ENCODE data around the gene LMNTD1.

DNA sequence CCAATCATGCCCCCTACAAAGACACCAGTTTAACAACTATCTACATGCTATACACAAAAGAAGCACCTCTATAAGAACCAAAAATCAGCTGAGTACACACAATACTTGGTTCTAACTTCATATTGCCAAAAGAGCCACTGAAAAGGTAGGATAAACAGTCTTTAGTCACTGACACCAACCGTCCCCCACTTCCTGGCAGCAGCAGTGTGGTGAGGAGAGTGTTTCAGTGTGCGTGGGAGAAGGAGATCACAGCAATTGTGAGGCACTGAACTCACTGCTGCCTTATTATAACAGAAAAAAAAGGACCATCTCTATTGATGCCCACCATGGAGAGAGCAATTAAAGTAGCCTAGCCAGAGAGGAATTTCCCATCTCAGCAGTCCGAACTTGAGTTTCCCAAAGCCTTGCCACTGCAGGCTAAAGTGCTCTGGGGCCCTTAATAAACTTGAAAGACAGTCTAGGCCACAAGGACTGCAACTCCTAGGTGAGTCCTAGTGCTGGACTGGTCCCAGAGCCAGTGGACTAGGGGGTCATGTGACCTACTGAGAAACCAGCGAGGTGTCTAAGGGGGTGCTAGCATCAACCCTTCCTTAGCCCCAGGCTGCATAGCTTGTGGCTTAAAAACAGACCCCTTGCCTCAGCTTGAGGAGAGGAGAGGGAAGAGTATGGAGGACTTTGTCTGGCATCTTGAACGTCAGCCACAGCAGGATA, 37.1 kb upstream of the LMNTD1 start:
- no peak for TF ChIP-seq ZFP30 (CRISPR knock-in tag; IDR thresholded peaks at IDR 0.05)
- TF ChIP-seq, protein P1, sequence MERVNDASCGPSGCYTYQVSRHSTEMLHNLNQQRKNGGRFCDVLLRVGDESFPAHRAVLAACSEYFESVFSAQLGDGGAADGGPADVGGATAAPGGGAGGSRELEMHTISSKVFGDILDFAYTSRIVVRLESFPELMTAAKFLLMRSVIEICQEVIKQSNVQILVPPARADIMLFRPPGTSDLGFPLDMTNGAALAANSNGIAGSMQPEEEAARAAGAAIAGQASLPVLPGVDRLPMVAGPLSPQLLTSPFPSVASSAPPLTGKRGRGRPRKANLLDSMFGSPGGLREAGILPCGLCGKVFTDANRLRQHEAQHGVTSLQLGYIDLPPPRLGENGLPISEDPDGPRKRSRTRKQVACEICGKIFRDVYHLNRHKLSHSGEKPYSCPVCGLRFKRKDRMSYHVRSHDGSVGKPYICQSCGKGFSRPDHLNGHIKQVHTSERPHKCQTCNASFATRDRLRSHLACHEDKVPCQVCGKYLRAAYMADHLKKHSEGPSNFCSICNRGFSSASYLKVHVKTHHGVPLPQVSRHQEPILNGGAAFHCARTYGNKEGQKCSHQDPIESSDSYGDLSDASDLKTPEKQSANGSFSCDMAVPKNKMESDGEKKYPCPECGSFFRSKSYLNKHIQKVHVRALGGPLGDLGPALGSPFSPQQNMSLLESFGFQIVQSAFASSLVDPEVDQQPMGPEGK (CRISPR knock-in tag; IDR thresholded peaks at IDR 0.05; ENCODE audit: borderline replicate concordance) = no peak
- TF ChIP-seq RARB (CRISPR knock-in tag; IDR thresholded peaks at IDR 0.05) = no peak
- TF ChIP-seq ISL1 (CRISPR knock-in tag; IDR thresholded peaks at IDR 0.05) = no peak
- TF ChIP-seq OSR1 (CRISPR knock-in tag; IDR thresholded peaks at IDR 0.05) = no peak
- TF ChIP-seq BACH2 (CRISPR knock-in tag; IDR thresholded peaks at IDR 0.05; ENCODE audit: borderline replicate concordance) = no peak
- TF ChIP-seq, protein P2, sequence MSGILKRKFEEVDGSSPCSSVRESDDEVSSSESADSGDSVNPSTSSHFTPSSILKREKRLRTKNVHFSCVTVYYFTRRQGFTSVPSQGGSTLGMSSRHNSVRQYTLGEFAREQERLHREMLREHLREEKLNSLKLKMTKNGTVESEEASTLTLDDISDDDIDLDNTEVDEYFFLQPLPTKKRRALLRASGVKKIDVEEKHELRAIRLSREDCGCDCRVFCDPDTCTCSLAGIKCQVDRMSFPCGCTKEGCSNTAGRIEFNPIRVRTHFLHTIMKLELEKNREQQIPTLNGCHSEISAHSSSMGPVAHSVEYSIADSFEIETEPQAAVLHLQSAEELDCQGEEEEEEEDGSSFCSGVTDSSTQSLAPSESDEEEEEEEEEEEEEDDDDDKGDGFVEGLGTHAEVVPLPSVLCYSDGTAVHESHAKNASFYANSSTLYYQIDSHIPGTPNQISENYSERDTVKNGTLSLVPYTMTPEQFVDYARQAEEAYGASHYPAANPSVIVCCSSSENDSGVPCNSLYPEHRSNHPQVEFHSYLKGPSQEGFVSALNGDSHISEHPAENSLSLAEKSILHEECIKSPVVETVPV (CRISPR knock-in tag; IDR thresholded peaks at IDR 0.05) = no peak
